ENCODE measurements around the gene GAGE12H.
"Not testable (repeated sequence)": the region's sequence is repeated elsewhere in the genome, so short reads cannot be mapped to it uniquely, and the experiment has no call there.

The GAGE12H gene, protein sequence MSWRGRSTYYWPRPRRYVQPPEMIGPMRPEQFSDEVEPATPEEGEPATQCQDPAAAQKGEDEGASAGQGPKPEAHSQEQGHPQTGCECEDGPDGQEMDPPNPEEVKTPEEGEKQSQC

DNA sequence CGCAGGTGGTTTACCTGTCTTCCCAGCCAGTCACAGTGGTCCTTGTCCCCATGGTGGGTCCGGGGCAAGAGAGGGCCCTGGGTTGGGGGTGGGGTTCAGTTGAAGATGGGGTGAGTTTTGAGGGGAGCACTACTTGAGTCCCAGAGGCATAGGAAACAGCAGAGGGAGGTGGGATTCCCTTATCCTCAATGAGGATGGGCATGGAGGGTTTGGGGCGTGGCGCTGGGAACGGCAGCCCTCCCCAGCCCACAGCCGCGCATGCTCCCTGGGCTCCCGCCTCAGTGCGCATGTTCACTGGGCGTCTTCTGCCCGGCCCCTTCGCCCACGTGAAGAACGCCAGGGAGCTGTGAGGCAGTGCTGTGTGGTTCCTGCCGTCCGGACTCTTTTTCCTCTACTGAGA is at the start of gene GAGE12H:
Gene GAGE12H (plus strand): TSS at position 301 of the 400 bp plus-strand sequence. CDS start 1,155 bp downstream, outside the sequence.
- not testable (repeated sequence) for DNase-seq (ENCODE audit: low read depth)

DNA sequence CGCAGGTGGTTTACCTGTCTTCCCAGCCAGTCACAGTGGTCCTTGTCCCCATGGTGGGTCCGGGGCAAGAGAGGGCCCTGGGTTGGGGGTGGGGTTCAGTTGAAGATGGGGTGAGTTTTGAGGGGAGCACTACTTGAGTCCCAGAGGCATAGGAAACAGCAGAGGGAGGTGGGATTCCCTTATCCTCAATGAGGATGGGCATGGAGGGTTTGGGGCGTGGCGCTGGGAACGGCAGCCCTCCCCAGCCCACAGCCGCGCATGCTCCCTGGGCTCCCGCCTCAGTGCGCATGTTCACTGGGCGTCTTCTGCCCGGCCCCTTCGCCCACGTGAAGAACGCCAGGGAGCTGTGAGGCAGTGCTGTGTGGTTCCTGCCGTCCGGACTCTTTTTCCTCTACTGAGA is 47.9 kb upstream of the GAGE12H start, which contains the start of gene GAGE12C:
Gene GAGE12C (plus strand): TSS at position 301 of the 400 bp plus-strand sequence. CDS start 1,155 bp downstream, outside the sequence.
- not testable (repeated sequence) for DNase-seq (ENCODE audit: low read depth)

DNA sequence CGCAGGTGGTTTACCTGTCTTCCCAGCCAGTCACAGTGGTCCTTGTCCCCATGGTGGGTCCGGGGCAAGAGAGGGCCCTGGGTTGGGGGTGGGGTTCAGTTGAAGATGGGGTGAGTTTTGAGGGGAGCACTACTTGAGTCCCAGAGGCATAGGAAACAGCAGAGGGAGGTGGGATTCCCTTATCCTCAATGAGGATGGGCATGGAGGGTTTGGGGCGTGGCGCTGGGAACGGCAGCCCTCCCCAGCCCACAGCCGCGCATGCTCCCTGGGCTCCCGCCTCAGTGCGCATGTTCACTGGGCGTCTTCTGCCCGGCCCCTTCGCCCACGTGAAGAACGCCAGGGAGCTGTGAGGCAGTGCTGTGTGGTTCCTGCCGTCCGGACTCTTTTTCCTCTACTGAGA is 38.3 kb upstream of the GAGE12H start, which contains the start of gene GAGE12D:
Gene GAGE12D (plus strand): TSS at position 301 of the 400 bp plus-strand sequence. CDS start 1,155 bp downstream, outside the sequence.
- not testable (repeated sequence) for DNase-seq (ENCODE audit: low read depth)

DNA sequence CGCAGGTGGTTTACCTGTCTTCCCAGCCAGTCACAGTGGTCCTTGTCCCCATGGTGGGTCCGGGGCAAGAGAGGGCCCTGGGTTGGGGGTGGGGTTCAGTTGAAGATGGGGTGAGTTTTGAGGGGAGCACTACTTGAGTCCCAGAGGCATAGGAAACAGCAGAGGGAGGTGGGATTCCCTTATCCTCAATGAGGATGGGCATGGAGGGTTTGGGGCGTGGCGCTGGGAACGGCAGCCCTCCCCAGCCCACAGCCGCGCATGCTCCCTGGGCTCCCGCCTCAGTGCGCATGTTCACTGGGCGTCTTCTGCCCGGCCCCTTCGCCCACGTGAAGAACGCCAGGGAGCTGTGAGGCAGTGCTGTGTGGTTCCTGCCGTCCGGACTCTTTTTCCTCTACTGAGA is 28.8 kb upstream of the GAGE12H start, which contains the start of gene GAGE12E:
Gene GAGE12E (plus strand): TSS at position 301 of the 400 bp plus-strand sequence. CDS start 1,155 bp downstream, outside the sequence.
- DNase-seq (ENCODE audit: low read depth), result not testable (repeated sequence)

DNA sequence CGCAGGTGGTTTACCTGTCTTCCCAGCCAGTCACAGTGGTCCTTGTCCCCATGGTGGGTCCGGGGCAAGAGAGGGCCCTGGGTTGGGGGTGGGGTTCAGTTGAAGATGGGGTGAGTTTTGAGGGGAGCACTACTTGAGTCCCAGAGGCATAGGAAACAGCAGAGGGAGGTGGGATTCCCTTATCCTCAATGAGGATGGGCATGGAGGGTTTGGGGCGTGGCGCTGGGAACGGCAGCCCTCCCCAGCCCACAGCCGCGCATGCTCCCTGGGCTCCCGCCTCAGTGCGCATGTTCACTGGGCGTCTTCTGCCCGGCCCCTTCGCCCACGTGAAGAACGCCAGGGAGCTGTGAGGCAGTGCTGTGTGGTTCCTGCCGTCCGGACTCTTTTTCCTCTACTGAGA is 19.2 kb upstream of the GAGE12H start, which contains the start of gene GAGE12F:
Gene GAGE12F (plus strand): TSS at position 301 of the 400 bp plus-strand sequence. CDS start 1,155 bp downstream, outside the sequence.
- DNase-seq (ENCODE audit: low read depth), result not testable (repeated sequence)

DNA sequence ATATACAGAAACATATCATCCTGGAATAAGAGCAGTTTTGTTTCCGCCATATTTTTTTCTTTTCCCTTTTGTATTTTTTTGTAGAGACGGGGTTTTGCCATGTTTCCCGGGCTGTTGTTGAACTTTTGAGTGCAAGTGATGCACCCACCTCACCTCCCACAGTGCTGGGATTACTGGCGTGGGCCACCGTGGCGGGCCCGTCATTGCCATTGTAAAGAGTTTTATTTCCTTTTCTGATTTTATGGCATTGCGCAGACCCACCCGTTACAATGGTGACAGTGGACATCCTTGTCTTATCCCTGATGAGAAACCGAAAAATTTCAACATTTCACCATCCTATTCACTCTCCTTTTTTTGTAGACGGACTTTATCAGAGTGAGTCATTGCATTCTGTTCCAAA is 11.0 kb upstream of the GAGE12H start:
- not testable (repeated sequence) for DNase-seq (ENCODE audit: low read depth)

DNA sequence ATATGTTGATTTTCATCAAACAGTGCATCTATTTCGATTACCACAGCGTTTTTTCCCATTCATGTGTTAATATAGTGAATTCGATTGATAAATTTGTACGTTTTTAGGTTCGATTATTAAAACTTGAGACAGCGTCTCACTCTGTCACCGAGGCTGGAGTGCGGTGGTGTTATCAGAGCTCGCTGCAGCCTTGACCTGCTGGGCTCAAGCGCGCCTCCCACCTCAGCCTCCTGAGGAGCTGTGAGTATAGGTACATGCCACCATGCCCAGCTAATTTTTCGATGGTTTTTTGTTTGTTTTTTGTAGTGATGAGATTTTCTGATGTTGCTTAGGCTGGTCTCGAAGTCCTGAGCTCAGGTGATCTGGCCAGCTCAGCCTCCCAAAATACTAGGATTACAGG is 10.6 kb upstream of the GAGE12H start:
- not testable (repeated sequence) for DNase-seq (ENCODE audit: low read depth)

DNA sequence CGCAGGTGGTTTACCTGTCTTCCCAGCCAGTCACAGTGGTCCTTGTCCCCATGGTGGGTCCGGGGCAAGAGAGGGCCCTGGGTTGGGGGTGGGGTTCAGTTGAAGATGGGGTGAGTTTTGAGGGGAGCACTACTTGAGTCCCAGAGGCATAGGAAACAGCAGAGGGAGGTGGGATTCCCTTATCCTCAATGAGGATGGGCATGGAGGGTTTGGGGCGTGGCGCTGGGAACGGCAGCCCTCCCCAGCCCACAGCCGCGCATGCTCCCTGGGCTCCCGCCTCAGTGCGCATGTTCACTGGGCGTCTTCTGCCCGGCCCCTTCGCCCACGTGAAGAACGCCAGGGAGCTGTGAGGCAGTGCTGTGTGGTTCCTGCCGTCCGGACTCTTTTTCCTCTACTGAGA is 9.6 kb upstream of the GAGE12H start, which contains the start of gene GAGE12G:
Gene GAGE12G (plus strand): TSS at position 301 of the 400 bp plus-strand sequence. CDS start 1,155 bp downstream, outside the sequence.
- not testable (repeated sequence) for DNase-seq (ENCODE audit: low read depth)

DNA sequence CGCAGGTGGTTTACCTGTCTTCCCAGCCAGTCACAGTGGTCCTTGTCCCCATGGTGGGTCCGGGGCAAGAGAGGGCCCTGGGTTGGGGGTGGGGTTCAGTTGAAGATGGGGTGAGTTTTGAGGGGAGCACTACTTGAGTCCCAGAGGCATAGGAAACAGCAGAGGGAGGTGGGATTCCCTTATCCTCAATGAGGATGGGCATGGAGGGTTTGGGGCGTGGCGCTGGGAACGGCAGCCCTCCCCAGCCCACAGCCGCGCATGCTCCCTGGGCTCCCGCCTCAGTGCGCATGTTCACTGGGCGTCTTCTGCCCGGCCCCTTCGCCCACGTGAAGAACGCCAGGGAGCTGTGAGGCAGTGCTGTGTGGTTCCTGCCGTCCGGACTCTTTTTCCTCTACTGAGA is 9.4 kb downstream of the GAGE12H start, which contains the start of gene GAGE2A:
Gene GAGE2A (plus strand): TSS at position 301 of the 400 bp plus-strand sequence. CDS start 1,155 bp downstream, outside the sequence.
- not testable (repeated sequence) for DNase-seq (ENCODE audit: low read depth)

DNA sequence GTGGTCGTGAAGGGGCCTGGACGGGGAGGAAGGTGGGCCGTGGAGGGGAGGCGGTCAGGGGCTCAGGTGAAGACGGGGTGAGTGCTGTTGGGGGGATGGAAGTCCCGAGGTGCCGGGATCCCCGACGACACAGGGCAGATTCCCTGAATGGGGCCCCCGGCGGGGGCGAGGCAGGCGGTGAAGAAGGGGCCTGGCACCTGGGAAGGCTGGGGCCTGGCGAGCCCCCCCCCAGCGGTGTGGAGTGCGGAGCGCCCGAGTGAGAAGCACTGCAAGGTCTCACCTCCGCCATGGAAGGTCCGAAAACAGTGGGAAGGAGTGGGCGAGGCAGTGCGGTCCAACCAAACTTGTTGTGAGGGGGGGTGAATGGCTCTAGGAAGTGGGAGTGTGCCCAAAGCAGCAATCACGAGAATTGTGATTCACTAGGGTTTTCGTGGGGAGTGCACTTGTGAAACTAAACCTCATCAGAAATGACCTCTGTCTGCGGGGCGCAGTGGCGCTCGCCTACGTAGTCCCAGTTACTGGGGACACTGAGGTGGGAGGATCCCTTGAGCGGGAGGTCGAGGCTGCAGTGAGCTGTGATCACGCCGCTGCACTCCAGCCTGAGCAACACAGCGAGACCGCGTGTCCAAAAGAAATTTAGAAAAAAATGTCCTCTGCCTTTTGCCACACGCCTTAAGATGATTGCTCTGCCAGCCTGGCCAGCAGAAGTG is 10.2 kb downstream of the GAGE12H start:
- not testable (repeated sequence) for DNase-seq (ENCODE audit: low read depth)

DNA sequence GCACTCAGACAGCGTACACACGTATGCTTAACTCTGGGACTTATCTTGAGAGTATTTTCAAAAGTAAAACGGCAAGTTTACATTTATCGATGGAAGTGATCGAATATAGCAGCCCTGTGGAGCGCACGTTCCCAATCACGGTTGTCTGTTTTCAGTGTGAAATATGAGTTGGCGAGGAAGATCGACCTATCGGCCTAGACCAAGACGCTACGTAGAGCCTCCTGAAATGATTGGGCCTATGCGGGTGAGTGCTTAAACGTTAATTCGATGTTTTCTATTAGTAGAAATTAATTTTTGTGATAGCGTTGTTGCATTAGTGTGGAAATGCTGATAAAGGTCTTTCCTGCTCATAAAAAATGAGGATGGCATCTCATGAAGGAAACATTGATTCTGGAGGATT is 10.7 kb downstream of the GAGE12H start:
- not testable (repeated sequence) for DNase-seq (ENCODE audit: low read depth)

DNA sequence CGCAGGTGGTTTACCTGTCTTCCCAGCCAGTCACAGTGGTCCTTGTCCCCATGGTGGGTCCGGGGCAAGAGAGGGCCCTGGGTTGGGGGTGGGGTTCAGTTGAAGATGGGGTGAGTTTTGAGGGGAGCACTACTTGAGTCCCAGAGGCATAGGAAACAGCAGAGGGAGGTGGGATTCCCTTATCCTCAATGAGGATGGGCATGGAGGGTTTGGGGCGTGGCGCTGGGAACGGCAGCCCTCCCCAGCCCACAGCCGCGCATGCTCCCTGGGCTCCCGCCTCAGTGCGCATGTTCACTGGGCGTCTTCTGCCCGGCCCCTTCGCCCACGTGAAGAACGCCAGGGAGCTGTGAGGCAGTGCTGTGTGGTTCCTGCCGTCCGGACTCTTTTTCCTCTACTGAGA is 19.0 kb downstream of the GAGE12H start, which contains the start of gene GAGE1:
Gene GAGE1 (plus strand): TSS at position 301 of the 400 bp plus-strand sequence. CDS start 1,155 bp downstream, outside the sequence.
- not testable (repeated sequence) for DNase-seq (ENCODE audit: low read depth)

DNA sequence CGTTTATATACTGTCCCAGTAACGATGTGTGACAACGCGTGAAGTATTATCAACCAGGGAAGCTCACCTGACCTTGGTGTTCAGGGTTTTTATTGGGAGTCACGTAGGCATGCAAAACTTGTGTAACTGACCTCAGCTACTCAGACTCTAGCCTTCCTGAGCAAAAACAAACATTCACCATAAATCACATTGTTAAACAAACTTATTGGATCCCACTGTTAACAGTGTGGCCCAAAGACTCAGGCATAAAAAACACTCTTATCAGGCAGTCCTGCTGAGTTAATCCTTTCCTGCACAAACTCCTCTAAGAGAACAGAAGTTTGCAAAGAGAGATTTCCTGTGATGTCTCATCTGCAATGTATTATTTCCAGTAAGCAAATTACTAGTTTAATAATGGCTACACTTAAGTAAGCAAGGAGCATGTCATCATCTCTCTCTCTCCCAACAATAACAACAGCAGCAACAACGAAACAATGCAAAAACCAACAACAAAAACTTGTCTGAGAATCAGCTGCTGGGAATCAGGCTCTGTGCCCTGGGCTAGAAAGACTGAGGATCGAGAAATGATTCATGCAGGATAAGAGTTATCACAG is 31.1 kb downstream of the GAGE12H start:
- DNase-seq (ENCODE audit: low read depth), result no peak

DNA sequence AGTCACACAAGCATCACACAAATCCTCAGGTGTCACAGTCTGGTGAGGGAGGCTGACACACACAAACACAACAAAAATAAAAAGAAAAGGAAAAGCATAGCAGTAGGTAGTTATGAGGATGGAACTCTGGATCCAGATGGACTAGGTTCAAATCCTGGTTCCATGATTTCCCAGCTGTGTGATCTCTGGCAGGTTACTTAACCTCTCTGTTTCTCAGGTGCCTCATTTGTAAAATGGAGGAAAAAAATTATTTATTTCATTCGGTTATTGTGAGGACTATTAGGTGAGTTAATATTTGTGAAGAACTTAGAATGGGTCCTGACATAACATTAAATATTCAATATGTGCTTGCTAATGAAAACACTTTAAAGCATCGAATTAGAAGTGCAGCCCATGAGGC is 38.8 kb downstream of the GAGE12H start:
- no peak for DNase-seq (ENCODE audit: low read depth)

DNA sequence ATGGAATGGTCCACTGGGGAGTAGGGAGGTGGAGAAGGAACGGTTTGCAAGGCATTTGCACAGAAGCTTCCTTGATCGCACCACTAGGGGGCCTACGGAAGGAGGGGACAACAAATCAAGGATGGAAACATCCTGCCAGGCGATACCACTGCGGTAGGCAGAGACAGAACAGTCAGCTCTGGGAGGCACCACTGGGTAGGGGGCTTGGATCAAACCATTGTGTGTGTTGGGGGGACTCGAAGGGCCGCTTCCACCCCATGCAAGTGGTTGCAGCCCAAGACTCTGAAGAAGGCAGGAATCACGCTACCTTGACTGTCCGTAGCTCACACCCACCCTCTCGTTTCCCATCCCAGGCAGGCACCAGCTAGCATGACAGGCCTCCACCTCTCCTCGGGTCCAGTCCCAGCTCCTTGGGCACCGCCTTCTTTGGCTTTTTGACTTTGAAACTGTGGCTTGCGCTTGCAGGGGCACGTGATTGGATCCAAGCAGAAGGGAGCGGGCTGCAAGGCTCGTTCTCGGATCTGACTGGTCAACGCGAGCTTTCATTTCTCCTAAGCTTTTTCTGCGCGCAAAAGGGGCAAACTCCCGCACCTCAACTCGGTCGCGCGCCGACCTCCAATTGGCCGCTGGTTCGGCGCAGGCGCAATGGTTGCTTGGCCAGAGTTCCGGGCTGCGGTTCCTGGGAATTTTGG is 47.5 kb downstream of the GAGE12H start:
- no peak for DNase-seq (ENCODE audit: low read depth)
